ENCODE results near the gene HSPA13. TPM values are rescaled to one million over a fixed set of nuclear protein-coding genes. Genes with fewer than 3 reads are reported as not detected.
"Not testable (repeated sequence)": the region's sequence is repeated elsewhere in the genome, so short reads cannot be mapped to it uniquely, and the experiment has no call there.

The HSPA13 gene
- total RNA-seq, 1 donor from 2014 or later = 43.6 TPM

- H3K27ac Mint-ChIP-seq = no peak overlapping the region
- DNase-seq (ENCODE audit: low spot score) = no peak
- H3K9me3 Mint-ChIP-seq = no peaks in the 10 kb centered on the region
- no peak overlapping the region for H3K4me3 Mint-ChIP-seq
- peaks cover 8% of the 10 kb centered on the region for H3K27me3 Mint-ChIP-seq (ENCODE audit: insufficient read depth)
- no peaks in the 10 kb centered on the region for H3K4me1 Mint-ChIP-seq (ENCODE audit: low read depth)
- no peaks in the 10 kb centered on the region for H3K36me3 Mint-ChIP-seq (ENCODE audit: low read depth)
- intact Hi-C loops (cut with micrococcal nuclease) = no loop called here
These were observed 15.9 kb downstream of the HSPA13 start for GRCh38 chr21:14366998-14367397.

- Mint-ChIP-seq H3K4me1 (ENCODE audit: low read depth) (no peaks in the 10 kb centered on the region), H3K36me3 (ENCODE audit: low read depth) (no peaks in the 10 kb centered on the region), H3K27ac (no peak overlapping the region), H3K9me3 (no peaks in the 10 kb centered on the region), H3K4me3 (no peak overlapping the region), H3K27me3 (ENCODE audit: insufficient read depth) (peaks cover 24% of the 10 kb centered on the region)
- no peak for DNase-seq (ENCODE audit: low spot score)
- intact Hi-C loops (cut with micrococcal nuclease) = no loop called here
These were observed 21.0 kb downstream of the HSPA13 start for GRCh38 chr21:14361958-14362357.

- Mint-ChIP-seq H3K4me3 (no peak overlapping the region), H3K9me3 (no peaks in the 10 kb centered on the region), H3K36me3 (ENCODE audit: low read depth) (no peaks in the 10 kb centered on the region), H3K27ac (no peak overlapping the region), H3K27me3 (ENCODE audit: insufficient read depth) (peaks cover 25% of the 10 kb centered on the region), H3K4me1 (ENCODE audit: low read depth) (no peaks in the 10 kb centered on the region)
- intact Hi-C loops (cut with micrococcal nuclease) = no loop called here
- DNase-seq (ENCODE audit: low spot score) = no peak
These were observed 24.2 kb downstream of the HSPA13 start for GRCh38 chr21:14358775-14359174.

- no peak overlapping the region for H3K27ac Mint-ChIP-seq
- H3K9me3 Mint-ChIP-seq = no peaks in the 10 kb centered on the region
- DNase-seq (ENCODE audit: low spot score) = no peak
- H3K27me3 Mint-ChIP-seq (ENCODE audit: insufficient read depth) = peaks cover 20% of the 10 kb centered on the region
- intact Hi-C loops (cut with micrococcal nuclease) = no loop called here
- H3K4me1 Mint-ChIP-seq (ENCODE audit: low read depth) = no peaks in the 10 kb centered on the region
- no peaks in the 10 kb centered on the region for H3K36me3 Mint-ChIP-seq (ENCODE audit: low read depth)
- H3K4me3 Mint-ChIP-seq = no peak overlapping the region
These were observed 26.2 kb downstream of the HSPA13 start for GRCh38 chr21:14356746-14357145.

GRCh38 chr21:14354515-14354914 is 28.4 kb downstream of the HSPA13 start:
- intact Hi-C loops (cut with micrococcal nuclease) = no loop called here
- DNase-seq (ENCODE audit: low spot score) = no peak
- Mint-ChIP-seq H3K9me3 (no peaks in the 10 kb centered on the region), H3K4me3 (no peak overlapping the region), H3K4me1 (ENCODE audit: low read depth) (no peaks in the 10 kb centered on the region), H3K27ac (no peak overlapping the region), H3K27me3 (ENCODE audit: insufficient read depth) (peaks cover 12% of the 10 kb centered on the region), H3K36me3 (ENCODE audit: low read depth) (no peaks in the 10 kb centered on the region)

- Mint-ChIP-seq H3K4me3 (no peak overlapping the region), H3K4me1 (ENCODE audit: low read depth) (no peaks in the 10 kb centered on the region), H3K27me3 (ENCODE audit: insufficient read depth) (peaks cover 5% of the 10 kb centered on the region), H3K36me3 (ENCODE audit: low read depth) (no peaks in the 10 kb centered on the region), H3K9me3 (no peaks in the 10 kb centered on the region), H3K27ac (no peak overlapping the region)
- intact Hi-C loops (cut with micrococcal nuclease) = no loop called here
- DNase-seq (ENCODE audit: low spot score) = no peak
These were observed 29.2 kb downstream of the HSPA13 start for GRCh38 chr21:14353726-14354125.

GRCh38 chr21:14353231-14353630 is 29.7 kb downstream of the HSPA13 start:
- Mint-ChIP-seq H3K27me3 (ENCODE audit: insufficient read depth) (peaks cover 5% of the 10 kb centered on the region), H3K27ac (no peak overlapping the region), H3K4me1 (ENCODE audit: low read depth) (no peaks in the 10 kb centered on the region), H3K9me3 (no peaks in the 10 kb centered on the region), H3K36me3 (ENCODE audit: low read depth) (no peaks in the 10 kb centered on the region), H3K4me3 (no peak overlapping the region)
- DNase-seq (ENCODE audit: low spot score) = no peak
- intact Hi-C loops (cut with micrococcal nuclease) = no loop called here

GRCh38 chr21:14327346-14327745 is 55.6 kb downstream of the HSPA13 start:
- intact Hi-C loops (cut with micrococcal nuclease); H3K27me3 Mint-ChIP-seq (ENCODE audit: insufficient read depth); H3K4me1 Mint-ChIP-seq (ENCODE audit: low read depth); H3K9me3 Mint-ChIP-seq; H3K4me3 Mint-ChIP-seq; H3K36me3 Mint-ChIP-seq (ENCODE audit: low read depth); H3K27ac Mint-ChIP-seq; DNase-seq (ENCODE audit: low spot score): not testable (repeated sequence)

- no peak overlapping the region for H3K4me3 Mint-ChIP-seq
- no peak overlapping the region for H3K27ac Mint-ChIP-seq
- no peaks in the 10 kb centered on the region for H3K4me1 Mint-ChIP-seq (ENCODE audit: low read depth)
- H3K27me3 Mint-ChIP-seq (ENCODE audit: insufficient read depth) = peaks cover 4% of the 10 kb centered on the region
- intact Hi-C loops (cut with micrococcal nuclease) = no loop called here
- no peak for DNase-seq (ENCODE audit: low spot score)
- no peaks in the 10 kb centered on the region for H3K36me3 Mint-ChIP-seq (ENCODE audit: low read depth)
- no peaks in the 10 kb centered on the region for H3K9me3 Mint-ChIP-seq
These were observed 57.4 kb downstream of the HSPA13 start for GRCh38 chr21:14325595-14325994.

Other genes starting within 250 kb of the HSPA13 start
- gene LIPI, start 172.2 kb downstream of the HSPA13 start, total RNA-seq = not detected in 2 replicates
- 0.66 and 0.86 TPM in 2 replicates for gene RBM11, start 167.0 kb downstream of the HSPA13 start, total RNA-seq
- 115 and 119 TPM in 2 replicates for gene SAMSN1, start 163.2 kb upstream of the HSPA13 start, total RNA-seq

Data from activated T-helper 1 cell treated with anti-CD3 and anti-CD28 coated beads, Interleukin-12 subunit alpha, Interleukin-12 subunit beta, Interleukin-2, Interleukin-4 antibody, amounts not matched to agents 30 ng/mL and 10 ng/mL and 1 ng/mL, durations not matched to agents 14 hours and 24 hours and 36 hours (primary cell).